Spleen (tissue), 11 donors: ENCODE results near the gene TCOF1. TPM values are rescaled to one million over a fixed set of nuclear protein-coding genes. Genes with fewer than 3 reads are reported as not detected.

ENCODE experiments used
- DNase-seq: peaks from one replicate; pipeline ENCODE4 v3.0.0-alpha.2; 2020
- H3K27ac ChIP-seq, 8 donors: fragments of 200-600 bp; sonication (generic) in 7 of 8; 1 replicate in 4 of 8; 2 replicates in 4 of 8; pipeline versions ENCODE4 v1.5.0 to v1.8.0; 2016 to 2021; ENCODE audit warnings: inconsistent platforms in 4 of 8, mild to moderate bottlenecking in 4 of 8, moderate library complexity in 1 of 8
- H3K27me3 ChIP-seq, 7 donors: fragments of 200-600 bp; sonication (generic) in 6 of 7; replicated peaks in 1 of 7; 1 replicate in 4 of 7; 2 replicates in 3 of 7; pipeline versions ENCODE4 v1.5.0 to v1.8.0; 2016 to 2021; ENCODE audit warnings: inconsistent platforms in 3 of 7, mild to moderate bottlenecking in 1 of 7
- H3K36me3 ChIP-seq, 6 donors: fragments of 200-600 bp; sonication (generic) in 5 of 6; 1 replicate in 4 of 6; 2 replicates in 2 of 6; pipeline versions ENCODE4 v1.5.0 to v1.8.0; 2016 to 2021; ENCODE audit warnings: inconsistent platforms in 2 of 6
- H3K4me1 ChIP-seq, 6 donors: fragments of 200-600 bp; sonication (generic) in 5 of 6; 1 replicate in 3 of 6; 2 replicates in 3 of 6; pipeline versions ENCODE4 v1.5.0 to v1.8.0; 2016 to 2021; ENCODE audit warnings: inconsistent platforms in 3 of 6
- H3K4me3 ChIP-seq, 8 donors: fragments of 200-600 bp; sonication (generic) in 7 of 8; 1 replicate in 4 of 8; 2 replicates in 4 of 8; pipeline versions ENCODE4 v1.5.0 to v1.8.0; 2016 to 2021; ENCODE audit warnings: inconsistent platforms in 4 of 8, mild to moderate bottlenecking in 4 of 8, moderate library complexity in 2 of 8
- H3K9me3 ChIP-seq, 8 donors: fragments of 200-600 bp; sonication (generic) in 7 of 8; 1 replicate in 4 of 8; 2 replicates in 4 of 8; pipeline versions ENCODE4 v1.5.0 to v1.8.0; 2016 to 2021; ENCODE audit warnings: inconsistent platforms in 4 of 8
- CTCF ChIP-seq, 11 experiments: fragments of 200-600 bp in 7 of 11; fragments of 450-650 bp in 4 of 11; sonication (generic) in 4 of 11; IDR thresholded peaks in 8 of 11; conservative IDR thresholded peaks in 3 of 11; 1 replicate in 7 of 11; 2 replicates in 4 of 11; pipeline versions ENCODE4 v1.4.0 to v1.8.0; 2016 to 2021; ENCODE audit warnings: antibody characterized with exemption in 11 of 11, inconsistent platforms in 4 of 11, mild to moderate bottlenecking in 1 of 11
- POLR2A ChIP-seq, 3 donors: fragments of 450-650 bp; IDR thresholded peaks; one replicate each; pipeline ENCODE4 v1.5.1; 2017; ENCODE audit warnings: antibody characterized with exemption in 3 of 3, mild to moderate bottlenecking in 1 of 3
- POLR2AphosphoS5 ChIP-seq, 3 donors: sonication (generic); formaldehyde crosslinking; IDR thresholded peaks; one replicate each; pipeline ENCODE4 v1.5.1; 2017; ENCODE audit warnings: antibody characterized with exemption in 3 of 3
- WGBS, 5 donors: extraction: QIAGEN DNeasy Blood & Tissue Kit in 3 of 5; methylation state at CpG; one replicate each; pipeline versions ENCODE4 v1.1.5 to v1.1.7; 2013 to 2018; 5-methylcytosine and 5-hydroxymethylcytosine counted together
- intact Hi-C: fragments of 100-400 bp; cut with DNase I; formaldehyde crosslinking; loops from one replicate; pipeline ENCODE4 v1.15.0; 2023; ENCODE audit warnings: low total_unique reads
- polyA plus RNA-seq, 3 donors: library from polyadenylated mRNA; stranded (reverse); fragments of 200-250 nt; gene quantifications; one replicate each; pipeline ENCODE4 v1.2.1, GENCODE V29; 2013
- total RNA-seq, 7 donors: library from RNA; depleted of rRNA in 3 of 7; stranded (reverse); fragments of >200 nt in 3 of 7; fragmentation: NEBNext Ultra II Directional in 4 of 7; extraction: Animal tissue kit (Norgen Biotek cat#: 25700) in 4 of 7; gene quantifications; one replicate each; pipeline versions ENCODE4 v1.1.0 to v1.2.1, GENCODE V29; 2016 to 2021
- donor health status: healthy with polysubstance abuse.
- donor health status: DM: no; HTN: no; CAD: no; lungs with moderate emphysema.
- donor health status: DM: no; HTN: no; CAD: no.
- donor health status: Bipolar disorder and iron deficiency.
- donor health status: healthy.
- donor health status: DM: no; HTN: no; CAD: no.
- donor health status: DM: yes; HTN: yes; CAD: no.

Gene TCOF1
- total and polyA plus RNA-seq, 10 donors: 15.3 to 44.3 (median 33.0) TPM

GRCh38 chr5:150444770-150445169 lies 87.3 kb downstream of the TCOF1 start:
- Histone ChIP-seq H3K9me3 (no peaks in the 10 kb centered on the region), H3K27me3 (no peaks in the 10 kb centered on the region), H3K4me3 (no peak overlapping the region), H3K4me1 (peaks cover 14 to 39% (median 25%) of the 10 kb centered on the region in 6 donors), H3K36me3 (peaks cover 2 to 78% (median 54%) of the 10 kb centered on the region in 6 donors), H3K27ac (no peak overlapping the region)
- DNase-seq: no peak
- intact Hi-C loops: no loop called here
- WGBS, 5 donors: 87 to 91% (median 90%) methylated on average over 9 of the region's 9 CpGs
- TF ChIP-seq POLR2A (IDR thresholded peaks at IDR 0.05) (no peak), POLR2AphosphoS5 (IDR thresholded peaks at IDR 0.05) (no peak), CTCF (IDR thresholded peaks at IDR 0.05 in 8 of 11, conservative IDR thresholded peaks at IDR 0.05 in 3 of 11) (no peak)

GRCh38 chr5:150446088-150446487 lies 88.6 kb downstream of the TCOF1 start:
- intact Hi-C loops: no loop called here
- Histone ChIP-seq H3K4me1 (peaks cover 14 to 45% (median 28%) of the 10 kb centered on the region in 6 donors), H3K27ac (no peak overlapping the region), H3K9me3 (no peaks in the 10 kb centered on the region), H3K4me3 (no peak overlapping the region), H3K27me3 (no peaks in the 10 kb centered on the region), H3K36me3 (peaks cover 2 to 70% (median 54%) of the 10 kb centered on the region in 6 donors)
- WGBS, 5 donors: 91 to 96% (median 94%) methylated on average over 2 of the region's 2 CpGs
- no peak for DNase-seq
- TF ChIP-seq POLR2A (IDR thresholded peaks at IDR 0.05): no peak
- no peak for TF ChIP-seq POLR2AphosphoS5 (IDR thresholded peaks at IDR 0.05)
- no peak for TF ChIP-seq CTCF (IDR thresholded peaks at IDR 0.05 in 8 of 11, conservative IDR thresholded peaks at IDR 0.05 in 3 of 11)

GRCh38 chr5:150446583-150446982 lies 89.1 kb downstream of the TCOF1 start:
- WGBS, 5 donors: 85 to 89% (median 88%) methylated on average over 6 of the region's 6 CpGs
- Histone ChIP-seq H3K4me3 (no peak overlapping the region), H3K36me3 (peaks cover 2 to 65% (median 53%) of the 10 kb centered on the region in 6 donors), H3K27ac (no peak overlapping the region), H3K4me1 (peaks cover 14 to 45% (median 28%) of the 10 kb centered on the region in 6 donors), H3K27me3 (no peaks in the 10 kb centered on the region), H3K9me3 (no peaks in the 10 kb centered on the region)
- intact Hi-C loops: no loop called here
- peak in 1 of 3 donors; percentile 17 for TF ChIP-seq POLR2AphosphoS5 (IDR thresholded peaks at IDR 0.05)
- TF ChIP-seq CTCF (IDR thresholded peaks at IDR 0.05 in 8 of 11, conservative IDR thresholded peaks at IDR 0.05 in 3 of 11): no peak
- DNase-seq: no peak

GRCh38 chr5:150447188-150447587 lies 89.7 kb downstream of the TCOF1 start:
- WGBS, 5 donors: 86 to 95% (median 92%) methylated on average over 6 of the region's 6 CpGs
- H3K27me3 ChIP-seq: no peaks in the 10 kb centered on the region
- no peaks in the 10 kb centered on the region for H3K9me3 ChIP-seq
- H3K4me3 ChIP-seq: peak overlapping the region in 1 of 8 donors; percentile 92
- TF ChIP-seq POLR2AphosphoS5 (IDR thresholded peaks at IDR 0.05) (no peak), POLR2A (IDR thresholded peaks at IDR 0.05) (no peak), CTCF (IDR thresholded peaks at IDR 0.05 in 8 of 11, conservative IDR thresholded peaks at IDR 0.05 in 3 of 11) (no peak)
- peaks cover 14 to 45% (median 28%) of the 10 kb centered on the region in 6 donors for H3K4me1 ChIP-seq
- no peak for DNase-seq
- H3K36me3 ChIP-seq: peaks cover 2 to 59% (median 50%) of the 10 kb centered on the region in 6 donors
- H3K27ac ChIP-seq: peak overlapping the region in 1 of 8 donors; percentile 94
- intact Hi-C loops: no loop called here
